Measurements from ENCODE around the gene TRPM2.

- TF ChIP-seq CTCF (IDR thresholded peaks at IDR 0.05) (no peak), POLR2A (IDR thresholded peaks at IDR 0.05) (no peak), POLR2AphosphoS5 (IDR thresholded peaks at IDR 0.05) (no peak)
These were observed 15.5 kb downstream of the TRPM2 start for GRCh38 chr21:44368711-44369446.
